ENCODE data around the gene CCDC71.

CCDC71 gene

GRCh38 chr3:49166752-49167556 lies 823 bp upstream of the CCDC71 start:
- DNase-seq, result no peak

- no peak for DNase-seq
Observed at GRCh38 chr3:49164983-49165720, 979 bp downstream of the CCDC71 start.

GRCh38 chr3:49163609-49164008 lies 2.5 kb downstream of the CCDC71 start:
- no peak for DNase-seq

GRCh38 chr3:49162751-49163419 lies 3.2 kb downstream of the CCDC71 start:
- no peak for DNase-seq

GRCh38 chr3:49161808-49162530 lies 4.2 kb downstream of the CCDC71 start:
- no peak for DNase-seq

GRCh38 chr3:49161197-49161596 lies 4.9 kb downstream of the CCDC71 start:
- DNase-seq, result no peak

- no peak for DNase-seq
Observed at GRCh38 chr3:49158792-49159191, 7.3 kb downstream of the CCDC71 start.

- DNase-seq, result peak; percentile 0
Observed at GRCh38 chr3:49158103-49158709, 7.9 kb downstream of the CCDC71 start.

GRCh38 chr3:49157289-49157688 lies 8.8 kb downstream of the CCDC71 start:
- no peak for DNase-seq

GRCh38 chr3:49153349-49153912 lies 12.7 kb downstream of the CCDC71 start:
- DNase-seq, result no peak

- no peak for DNase-seq
Observed at GRCh38 chr3:49151610-49152009, 14.5 kb downstream of the CCDC71 start.

- DNase-seq, result no peak
Observed at GRCh38 chr3:49148159-49148558, 18.0 kb downstream of the CCDC71 start.

GRCh38 chr3:49140080-49140479 lies 26.1 kb downstream of the CCDC71 start:
- no peak for DNase-seq

- DNase-seq, result no peak
Observed at GRCh38 chr3:49135499-49135898, 30.6 kb downstream of the CCDC71 start.

- no peak for DNase-seq
Observed at GRCh38 chr3:49134471-49135265, 31.5 kb downstream of the CCDC71 start.

GRCh38 chr3:49133226-49133951 lies 32.7 kb downstream of the CCDC71 start:
- DNase-seq, result peak; percentile 1

- DNase-seq, result no peak
Observed at GRCh38 chr3:49132437-49133225, 33.5 kb downstream of the CCDC71 start, which contains the start of gene LAMB2. Gene LAMB2 (minus strand): TSS chr3:49133050. CDS start chr3:49132867, 183 bp downstream.

GRCh38 chr3:49132073-49132436 lies 34.1 kb downstream of the CCDC71 start:
- DNase-seq, result no peak

GRCh38 chr3:49131576-49131975 lies 34.6 kb downstream of the CCDC71 start:
- DNase-seq, result no peak

- DNase-seq, result no peak
Observed at GRCh38 chr3:49131040-49131439, 35.1 kb downstream of the CCDC71 start.
